ENCODE measurements around the gene GDE1. TPM values are rescaled to one million over a fixed set of nuclear protein-coding genes. Genes with fewer than 3 reads are reported as not detected.

The GDE1 gene
- total RNA-seq, 1 experiment from 2014 or later = 45.6 TPM

GRCh38 chr16:19468300-19468699 is 53.6 kb downstream of the GDE1 start:
- Histone ChIP-seq H3K4me1 (ENCODE audit: insufficient read depth, low read length) (no peaks in the 10 kb centered on the region), H3K4me2 (ENCODE audit: low read length) (no peak overlapping the region), H3K4me3 (ENCODE audit: low read length) (no peak overlapping the region), H3K9me3 (ENCODE audit: low read length) (no peaks in the 10 kb centered on the region), H3K79me2 (ENCODE audit: low read length) (no peaks in the 10 kb centered on the region), H2AFZ (ENCODE audit: low read length) (no peak overlapping the region), H3K9ac (ENCODE audit: low read length) (no peak overlapping the region), H3K27ac (ENCODE audit: low read length) (no peak overlapping the region), H4K20me1 (ENCODE audit: low read length) (no peaks in the 10 kb centered on the region), H3F3A (ENCODE audit: low read length, unreplicated experiment) (no peaks in the 10 kb centered on the region), H3K36me3 (ENCODE audit: low read depth, low read length) (peaks cover 5% of the 10 kb centered on the region; the same call in 1 of the 2 replicates), H3K9me2 (replicated peaks; ENCODE audit: low read length) (no peaks in the 10 kb centered on the region), H3K27me3 (ENCODE audit: low read length) (no peaks in the 10 kb centered on the region)
- intact Hi-C loops (cut with micrococcal nuclease) = no loop called here
- BruUV-seq (replicated peaks) = no TSS peak
- TF ChIP-seq EZH2phosphoT487 (IDR thresholded peaks at IDR 0.05; ENCODE audit: borderline replicate concordance, low read length) (no peak), EZH2 (IDR thresholded peaks at IDR 0.05; ENCODE audit: low read length, unreplicated experiment) (no peak), CTCF (conservative IDR thresholded peaks at IDR 0.05; ENCODE audit: low read depth, low read length) (no peak)
- ATAC-seq (no peak), DNase-seq (no peak)
- POLR2A ChIA-PET (ENCODE audit: unreplicated experiment) = no interaction called here
- CTCF ChIA-PET = no interaction called here

GRCh38 chr16:19463468-19464315 is 58.2 kb downstream of the GDE1 start:
- H4K20me1 ChIP-seq (ENCODE audit: low read length) = no peaks in the 10 kb centered on the region
- H3K27me3 ChIP-seq (ENCODE audit: low read length) = no peaks in the 10 kb centered on the region
- no TSS peak for BruUV-seq (replicated peaks)
- no peak overlapping the region for H3K27ac ChIP-seq (ENCODE audit: low read length)
- intact Hi-C loops (cut with micrococcal nuclease) = no loop called here
- CTCF ChIA-PET = no interaction called here
- H3K9ac ChIP-seq (ENCODE audit: low read length) = no peak overlapping the region
- no peak overlapping the region for H3K4me2 ChIP-seq (ENCODE audit: low read length)
- TF ChIP-seq EZH2 (IDR thresholded peaks at IDR 0.05; ENCODE audit: low read length, unreplicated experiment) = no peak
- TF ChIP-seq CTCF (conservative IDR thresholded peaks at IDR 0.05; ENCODE audit: low read depth, low read length) = no peak
- TF ChIP-seq EZH2phosphoT487 (IDR thresholded peaks at IDR 0.05; ENCODE audit: borderline replicate concordance, low read length) = no peak
- no peaks in the 10 kb centered on the region for H3F3A ChIP-seq (ENCODE audit: low read length, unreplicated experiment)
- H3K36me3 ChIP-seq (ENCODE audit: low read depth, low read length) = peaks cover 5% of the 10 kb centered on the region; the same call in 1 of the 2 replicates
- H3K79me2 ChIP-seq (ENCODE audit: low read length) = no peaks in the 10 kb centered on the region
- no peaks in the 10 kb centered on the region for H3K4me1 ChIP-seq (ENCODE audit: insufficient read depth, low read length)
- no peaks in the 10 kb centered on the region for H3K9me2 ChIP-seq (replicated peaks; ENCODE audit: low read length)
- DNase-seq (peak; percentile 19), ATAC-seq (no peak)
- H3K4me3 ChIP-seq (ENCODE audit: low read length) = no peak overlapping the region
- POLR2A ChIA-PET (ENCODE audit: unreplicated experiment) = no interaction called here
- no peaks in the 10 kb centered on the region for H3K9me3 ChIP-seq (ENCODE audit: low read length)
- H2AFZ ChIP-seq (ENCODE audit: low read length) = no peak overlapping the region

GRCh38 chr16:19460397-19460796 is 61.5 kb downstream of the GDE1 start:
- TF ChIP-seq EZH2 (IDR thresholded peaks at IDR 0.05; ENCODE audit: low read length, unreplicated experiment) = no peak
- no peak for TF ChIP-seq EZH2phosphoT487 (IDR thresholded peaks at IDR 0.05; ENCODE audit: borderline replicate concordance, low read length)
- no peak for TF ChIP-seq CTCF (conservative IDR thresholded peaks at IDR 0.05; ENCODE audit: low read depth, low read length)
- H2AFZ ChIP-seq (ENCODE audit: low read length) = no peak overlapping the region
- H3K36me3 ChIP-seq (ENCODE audit: low read depth, low read length) = peaks cover 5% of the 10 kb centered on the region; the same call in 1 of the 2 replicates
- no TSS peak for BruUV-seq (replicated peaks)
- H3K9me2 ChIP-seq (replicated peaks; ENCODE audit: low read length) = no peaks in the 10 kb centered on the region
- no peaks in the 10 kb centered on the region for H4K20me1 ChIP-seq (ENCODE audit: low read length)
- no peaks in the 10 kb centered on the region for H3K27me3 ChIP-seq (ENCODE audit: low read length)
- ATAC-seq = no peak
- intact Hi-C loops (cut with micrococcal nuclease) = no loop called here
- no peak overlapping the region for H3K4me2 ChIP-seq (ENCODE audit: low read length)
- H3K79me2 ChIP-seq (ENCODE audit: low read length) = no peaks in the 10 kb centered on the region
- no peaks in the 10 kb centered on the region for H3F3A ChIP-seq (ENCODE audit: low read length, unreplicated experiment)
- DNase-seq = no peak
- H3K4me1 ChIP-seq (ENCODE audit: insufficient read depth, low read length) = no peaks in the 10 kb centered on the region
- CTCF ChIA-PET = no interaction called here
- H3K4me3 ChIP-seq (ENCODE audit: low read length) = no peak overlapping the region
- no peak overlapping the region for H3K9ac ChIP-seq (ENCODE audit: low read length)
- no peaks in the 10 kb centered on the region for H3K9me3 ChIP-seq (ENCODE audit: low read length)
- POLR2A ChIA-PET (ENCODE audit: unreplicated experiment) = no interaction called here
- H3K27ac ChIP-seq (ENCODE audit: low read length) = no peak overlapping the region

Data from PC-3 (cell line).